Cardiac muscle cell (in vitro differentiated cells and primary cell): ENCODE measurements around the gene SEC16A. TPM values are rescaled to one million over a fixed set of nuclear protein-coding genes. Genes with fewer than 3 reads are reported as not detected.

Experiments
- DNase-seq, 2 donors: peaks; one replicate each; pipeline versions ENCODE4 v3.0.0 to v3.0.0-alpha.2; 2010 to 2017; ENCODE audit warnings: low read depth in 1 of 2, low spot score in 1 of 2
- H3K27ac ChIP-seq: fragments of 200-600 bp; sonication (generic); 2 replicates; pipeline ENCODE4 v1.5.1; 2016
- H3K27me3 ChIP-seq: fragments of 200-600 bp; sonication (generic); 2 replicates; pipeline ENCODE4 v1.6.0; 2016; ENCODE audit warnings: control low read depth
- H3K36me3 ChIP-seq: fragments of 200-600 bp; sonication (generic); 2 replicates; pipeline ENCODE4 v1.5.1; 2016; ENCODE audit warnings: control low read depth
- H3K4me1 ChIP-seq: fragments of 200-600 bp; sonication (generic); 2 replicates; pipeline ENCODE4 v1.8.1; 2017; ENCODE audit warnings: low read depth, mild to moderate bottlenecking, mixed run types
- H3K4me3 ChIP-seq: fragments of 200-600 bp; sonication (generic); 2 replicates; pipeline ENCODE4 v1.5.1; 2016; ENCODE audit warnings: mild to moderate bottlenecking
- H3K9me3 ChIP-seq: fragments of 200-600 bp; sonication (generic); 2 replicates; pipeline ENCODE4 v1.5.1; 2017; ENCODE audit warnings: low read depth, mild to moderate bottlenecking, control low read depth
- polyA plus RNA-seq: library from polyadenylated mRNA; unstranded; fragments of >200 nt; fragmentation: Nextera tagmentation; extraction: Ambion mirVana; gene quantifications from 2 replicates; pipeline ENCODE4 v1.2.1, GENCODE V29; 2016
- total RNA-seq: library from RNA; depleted of rRNA; stranded (reverse); fragments of >200 nt; gene quantifications from 2 replicates; pipeline ENCODE4 v1.2.3, GENCODE V29; 2016
- TF ChIP-seq, protein P1 (sequence below): IDR thresholded peaks from 2 replicates; pipeline ENCODE4 v1.5.1; 2012; ENCODE audit warnings: low read depth, mild to moderate bottlenecking, low read length

The SEC16A gene
- total and polyA plus RNA-seq, 2 experiments from 2014 or later: 32.3 to 39.5 TPM

DNA sequence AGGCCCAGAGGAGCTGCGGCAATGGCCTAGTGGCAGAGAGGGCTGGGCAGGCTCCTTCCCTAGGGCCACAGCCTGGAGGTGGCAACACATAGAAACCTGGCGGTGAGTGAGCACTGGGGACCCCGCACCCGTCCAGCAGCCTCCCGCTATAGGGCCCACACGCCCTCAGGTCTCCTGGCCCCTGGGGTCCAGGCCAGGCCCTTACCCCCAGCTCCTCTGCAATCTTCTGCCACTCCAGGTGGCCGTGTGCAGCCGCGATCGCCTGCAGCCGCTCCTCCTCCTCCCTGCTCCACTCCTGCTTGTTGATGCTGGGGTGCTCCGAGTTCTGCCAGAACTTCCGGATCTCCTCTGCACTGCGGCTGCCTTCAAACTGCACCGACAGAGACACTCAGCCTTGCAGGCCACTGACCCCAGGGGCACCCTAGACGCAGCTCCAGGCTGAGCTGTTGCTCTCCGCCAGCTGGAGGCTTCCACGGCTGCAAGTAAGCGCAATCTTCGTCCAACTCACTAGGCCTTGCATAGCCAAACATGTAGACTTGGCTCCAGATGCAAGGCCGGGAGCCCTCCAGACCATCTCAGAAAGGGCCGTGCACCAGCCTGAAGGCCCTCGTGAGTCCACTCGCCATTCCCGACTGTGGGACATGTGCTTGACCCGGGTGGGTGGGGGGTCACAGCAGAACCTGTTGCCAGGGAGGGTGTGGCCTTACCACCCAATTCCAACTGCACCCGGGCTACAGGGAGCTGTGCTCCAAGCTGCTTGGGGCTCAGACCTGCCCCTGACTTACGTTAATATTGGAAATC lies 90.9 kb downstream of the SEC16A start:
- no peaks in the 10 kb centered on the region for H3K27me3 ChIP-seq
- no peaks in the 10 kb centered on the region for H3K4me1 ChIP-seq
- H3K4me3 ChIP-seq: no peak overlapping the region
- DNase-seq: no peak
- TF ChIP-seq, protein P1, sequence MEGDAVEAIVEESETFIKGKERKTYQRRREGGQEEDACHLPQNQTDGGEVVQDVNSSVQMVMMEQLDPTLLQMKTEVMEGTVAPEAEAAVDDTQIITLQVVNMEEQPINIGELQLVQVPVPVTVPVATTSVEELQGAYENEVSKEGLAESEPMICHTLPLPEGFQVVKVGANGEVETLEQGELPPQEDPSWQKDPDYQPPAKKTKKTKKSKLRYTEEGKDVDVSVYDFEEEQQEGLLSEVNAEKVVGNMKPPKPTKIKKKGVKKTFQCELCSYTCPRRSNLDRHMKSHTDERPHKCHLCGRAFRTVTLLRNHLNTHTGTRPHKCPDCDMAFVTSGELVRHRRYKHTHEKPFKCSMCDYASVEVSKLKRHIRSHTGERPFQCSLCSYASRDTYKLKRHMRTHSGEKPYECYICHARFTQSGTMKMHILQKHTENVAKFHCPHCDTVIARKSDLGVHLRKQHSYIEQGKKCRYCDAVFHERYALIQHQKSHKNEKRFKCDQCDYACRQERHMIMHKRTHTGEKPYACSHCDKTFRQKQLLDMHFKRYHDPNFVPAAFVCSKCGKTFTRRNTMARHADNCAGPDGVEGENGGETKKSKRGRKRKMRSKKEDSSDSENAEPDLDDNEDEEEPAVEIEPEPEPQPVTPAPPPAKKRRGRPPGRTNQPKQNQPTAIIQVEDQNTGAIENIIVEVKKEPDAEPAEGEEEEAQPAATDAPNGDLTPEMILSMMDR: no peak
- no peaks in the 10 kb centered on the region for H3K9me3 ChIP-seq
- no peak overlapping the region for H3K27ac ChIP-seq
- peaks cover 29% of the 10 kb centered on the region for H3K36me3 ChIP-seq

Other genes with a start within 250 kb of the SEC16A start
- 10.5 and 11.5 TPM in 2 replicates for gene QSOX2, start 237.2 kb downstream of the SEC16A start, total RNA-seq
- gene QSOX2, start 237.2 kb downstream of the SEC16A start, polyA plus RNA-seq: 1.7 TPM in 2 replicates
- gene CCDC187, start 178.9 kb downstream of the SEC16A start, total RNA-seq: 0.56 and 1.3 TPM in 2 replicates
- gene CCDC187, start 178.9 kb downstream of the SEC16A start, polyA plus RNA-seq: 0.13 and 0.16 TPM in 2 replicates
- 88.3 and 116 TPM in 2 replicates for gene GPSM1, start 155.5 kb downstream of the SEC16A start, total RNA-seq
- 52.2 and 58.5 TPM in 2 replicates for gene GPSM1, start 155.5 kb downstream of the SEC16A start, polyA plus RNA-seq
- gene DNLZ, start 119.3 kb downstream of the SEC16A start, total RNA-seq: 28.0 and 45.4 TPM in 2 replicates
- 31.8 and 48.2 TPM in 2 replicates for gene DNLZ, start 119.3 kb downstream of the SEC16A start, polyA plus RNA-seq
- 0.46 and 2.1 TPM in 2 replicates for gene CARD9, start 109.4 kb downstream of the SEC16A start, total RNA-seq
- gene CARD9, start 109.4 kb downstream of the SEC16A start, polyA plus RNA-seq: 2.1 TPM in 2 replicates
- gene SNAPC4, start 82.9 kb downstream of the SEC16A start, total RNA-seq: 9.6 and 12.7 TPM in 2 replicates
- 7.7 and 8.7 TPM in 2 replicates for gene SNAPC4, start 82.9 kb downstream of the SEC16A start, polyA plus RNA-seq
- gene ENTR1, start 72.4 kb downstream of the SEC16A start, total RNA-seq: 25.6 and 38.3 TPM in 2 replicates
- gene ENTR1, start 72.4 kb downstream of the SEC16A start, polyA plus RNA-seq: 25.5 and 30.2 TPM in 2 replicates
- 73.5 and 74.5 TPM in 2 replicates for gene PMPCA, start 72.4 kb downstream of the SEC16A start, total RNA-seq
- 128 and 146 TPM in 2 replicates for gene PMPCA, start 72.4 kb downstream of the SEC16A start, polyA plus RNA-seq
- gene INPP5E, start 43.2 kb downstream of the SEC16A start, total RNA-seq: 19.2 and 26.8 TPM in 2 replicates
- gene INPP5E, start 43.2 kb downstream of the SEC16A start, polyA plus RNA-seq: 14.9 and 19.5 TPM in 2 replicates
- 17.8 and 20.9 TPM in 2 replicates for gene NOTCH1, start 63.0 kb upstream of the SEC16A start, total RNA-seq
- 7.1 and 7.3 TPM in 2 replicates for gene NOTCH1, start 63.0 kb upstream of the SEC16A start, polyA plus RNA-seq
- 64.1 and 82.9 TPM in 2 replicates for gene EGFL7, start 179.9 kb upstream of the SEC16A start, total RNA-seq
- 50.9 and 90.0 TPM in 2 replicates for gene EGFL7, start 179.9 kb upstream of the SEC16A start, polyA plus RNA-seq
- 59.0 and 72.5 TPM in 2 replicates for gene AGPAT2, start 204.4 kb upstream of the SEC16A start, total RNA-seq
- 103 and 104 TPM in 2 replicates for gene AGPAT2, start 204.4 kb upstream of the SEC16A start, polyA plus RNA-seq
- 163 and 188 TPM in 2 replicates for gene DIPK1B, start 229.5 kb upstream of the SEC16A start, total RNA-seq
- 162 and 190 TPM in 2 replicates for gene DIPK1B, start 229.5 kb upstream of the SEC16A start, polyA plus RNA-seq